Mammary epithelial cell (primary cell): ENCODE data around the gene KBTBD4.

Experiments used
- EZH2 ChIP-seq: IDR thresholded peaks from 2 replicates; pipeline ENCODE4 v1.6.1; 2012; ENCODE audit warnings: low read length, inconsistent platforms, borderline replicate concordance
- TF ChIP-seq, protein P1 (sequence below), 2 donors: IDR thresholded peaks in 1 of 2; conservative IDR thresholded peaks in 1 of 2; 2 replicates each; pipeline ENCODE4 v1.5.1; 2011 to 2012; ENCODE audit warnings: inconsistent platforms in 2 of 2, low read length in 2 of 2, mild to moderate bottlenecking in 2 of 2, control low read depth in 1 of 2, low read depth in 1 of 2; ENCODE audit not compliant: insufficient read depth in 1 of 2; ENCODE audit errors: extremely low read depth in 1 of 2

DNA sequence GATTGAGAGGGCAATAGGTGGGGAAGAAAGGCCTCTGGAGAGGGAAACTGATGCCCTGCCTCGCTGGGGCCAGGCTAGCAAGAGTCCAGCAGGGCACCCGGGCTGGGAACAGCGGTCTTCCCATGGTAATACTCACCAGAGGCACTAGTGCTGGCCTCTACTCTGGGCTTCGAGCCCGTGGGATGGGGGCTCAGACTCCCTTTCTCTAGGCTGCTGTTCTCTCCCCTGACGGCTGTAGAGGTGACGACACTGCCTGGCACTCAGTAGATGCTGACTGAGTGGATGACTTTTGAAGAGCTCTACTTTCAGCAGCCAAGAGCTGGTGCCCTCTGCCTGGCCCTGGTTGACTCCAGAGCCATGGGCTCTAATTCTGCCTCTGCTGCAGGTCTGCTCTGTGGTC, 16.3 kb upstream of the KBTBD4 start:
- TF ChIP-seq, protein P1, sequence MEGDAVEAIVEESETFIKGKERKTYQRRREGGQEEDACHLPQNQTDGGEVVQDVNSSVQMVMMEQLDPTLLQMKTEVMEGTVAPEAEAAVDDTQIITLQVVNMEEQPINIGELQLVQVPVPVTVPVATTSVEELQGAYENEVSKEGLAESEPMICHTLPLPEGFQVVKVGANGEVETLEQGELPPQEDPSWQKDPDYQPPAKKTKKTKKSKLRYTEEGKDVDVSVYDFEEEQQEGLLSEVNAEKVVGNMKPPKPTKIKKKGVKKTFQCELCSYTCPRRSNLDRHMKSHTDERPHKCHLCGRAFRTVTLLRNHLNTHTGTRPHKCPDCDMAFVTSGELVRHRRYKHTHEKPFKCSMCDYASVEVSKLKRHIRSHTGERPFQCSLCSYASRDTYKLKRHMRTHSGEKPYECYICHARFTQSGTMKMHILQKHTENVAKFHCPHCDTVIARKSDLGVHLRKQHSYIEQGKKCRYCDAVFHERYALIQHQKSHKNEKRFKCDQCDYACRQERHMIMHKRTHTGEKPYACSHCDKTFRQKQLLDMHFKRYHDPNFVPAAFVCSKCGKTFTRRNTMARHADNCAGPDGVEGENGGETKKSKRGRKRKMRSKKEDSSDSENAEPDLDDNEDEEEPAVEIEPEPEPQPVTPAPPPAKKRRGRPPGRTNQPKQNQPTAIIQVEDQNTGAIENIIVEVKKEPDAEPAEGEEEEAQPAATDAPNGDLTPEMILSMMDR (conservative IDR thresholded peaks at IDR 0.05 in 1 of 2, IDR thresholded peaks at IDR 0.05 in 1 of 2; ENCODE audit: extremely low read depth in 1 of 2, insufficient read depth in 1 of 2, low read depth in 1 of 2, low read length in 2 of 2): no peak
- no peak for TF ChIP-seq EZH2
